ENCODE measurements around the gene VCAN.

- TF ChIP-seq POLR2A (IDR thresholded peaks at IDR 0.05), result no peak
- TF ChIP-seq CTCF (IDR thresholded peaks at IDR 0.05), result no peak
- TF ChIP-seq POLR2AphosphoS5 (IDR thresholded peaks at IDR 0.05), result no peak
Observed at GRCh38 chr5:83490203-83490602, 18.7 kb downstream of the VCAN start.

All from transverse colon (tissue), 4 donors.